GM10847 (cell line): ENCODE results near the gene PROM1.

Experiments
- POLR2A ChIP-seq: IDR thresholded peaks from 2 replicates; pipeline ENCODE4 v1.6.1; 2011; ENCODE audit not compliant: insufficient read length; ENCODE audit errors: extremely low read depth

The PROM1 gene

GRCh38 chr4:16000708-16001483 is 82.9 kb downstream of the PROM1 start:
- no peak for TF ChIP-seq POLR2A

- TF ChIP-seq POLR2A = no peak
Observed at GRCh38 chr4:15996773-15997172, 87.0 kb downstream of the PROM1 start.

GRCh38 chr4:15995826-15996225 is 88.0 kb downstream of the PROM1 start:
- no peak for TF ChIP-seq POLR2A

GRCh38 chr4:15992167-15992485 is 91.7 kb downstream of the PROM1 start:
- TF ChIP-seq POLR2A = no peak

GRCh38 chr4:15990570-15991285 is 93.1 kb downstream of the PROM1 start:
- no peak for TF ChIP-seq POLR2A

GRCh38 chr4:15989424-15989823 is 94.4 kb downstream of the PROM1 start:
- TF ChIP-seq POLR2A = no peak

- no peak for TF ChIP-seq POLR2A
Observed at GRCh38 chr4:15988222-15988621, 95.6 kb downstream of the PROM1 start.

GRCh38 chr4:15986907-15987306 is 96.9 kb downstream of the PROM1 start:
- no peak for TF ChIP-seq POLR2A

GRCh38 chr4:15983610-15984009 is 100.2 kb downstream of the PROM1 start:
- no peak for TF ChIP-seq POLR2A

GRCh38 chr4:15982842-15983524 is 100.8 kb downstream of the PROM1 start:
- no peak for TF ChIP-seq POLR2A

GRCh38 chr4:15976456-15977447 is 107.1 kb downstream of the PROM1 start:
- no peak for TF ChIP-seq POLR2A

GRCh38 chr4:15971068-15971801 is 112.6 kb downstream of the PROM1 start:
- TF ChIP-seq POLR2A = no peak

- TF ChIP-seq POLR2A = no peak
Observed at GRCh38 chr4:15968551-15969300, 115.1 kb downstream of the PROM1 start.

GRCh38 chr4:15965325-15965724 is 118.5 kb downstream of the PROM1 start:
- TF ChIP-seq POLR2A = no peak
